Keratinocyte (primary cell): ENCODE results near the gene PLCB3. TPM values are rescaled to one million over a fixed set of nuclear protein-coding genes. Genes with fewer than 3 reads are reported as not detected.

Experiments used
- DNase-seq: peaks from one replicate; pipeline ENCODE4 v3.0.0-alpha.2; 2011; ENCODE audit warnings: low read depth, missing footprints, low spot score
- FAIRE-seq: peaks from 2 replicates; lab custom pipeline; 2011; peaks lifted over from hg19 to GRCh38; lab: Jason Lieb, UNC
- H2AFZ ChIP-seq: 2 replicates; pipeline ENCODE4 v1.6.0; 2012; ENCODE audit warnings: low read length, control low read depth, inconsistent platforms; ENCODE audit not compliant: control insufficient read depth
- H3K27ac ChIP-seq: 2 replicates; pipeline ENCODE4 v1.5.1; 2011; ENCODE audit warnings: low read length; ENCODE audit not compliant: control insufficient read depth, insufficient read depth
- H3K27me3 ChIP-seq: 3 replicates; pipeline ENCODE4 v1.6.0; 2011; ENCODE audit warnings: low read length; ENCODE audit not compliant: control insufficient read depth, insufficient read depth; ENCODE audit errors: extremely low read depth
- H3K36me3 ChIP-seq, 2 experiments: 2 replicates in 1 of 2; 3 replicates in 1 of 2; pipeline ENCODE4 v1.5.1; 2011; ENCODE audit warnings: low read length in 2 of 2, mild to moderate bottlenecking in 1 of 2; ENCODE audit not compliant: control insufficient read depth in 2 of 2, insufficient read depth in 2 of 2; ENCODE audit errors: extremely low read depth in 1 of 2
- H3K4me1 ChIP-seq: 3 replicates; pipeline ENCODE4 v1.5.1; 2011; ENCODE audit warnings: low read length; ENCODE audit not compliant: control insufficient read depth, insufficient read depth; ENCODE audit errors: extremely low read depth
- H3K4me2 ChIP-seq: 3 replicates; pipeline ENCODE4 v1.6.0; 2011; ENCODE audit warnings: low read depth, low read length; ENCODE audit not compliant: control insufficient read depth, insufficient read depth; ENCODE audit errors: extremely low read depth
- H3K4me3 ChIP-seq, 3 experiments: fragments of 200-600 bp in 1 of 3; sonication (generic) in 1 of 3; 2 replicates in 2 of 3; 3 replicates in 1 of 3; pipeline ENCODE4 v1.5.1; 2011 to 2016; ENCODE audit warnings: low read length in 3 of 3, mild to moderate bottlenecking in 3 of 3, control low read depth in 2 of 3, inconsistent platforms in 1 of 3, low read depth in 1 of 3, mixed read lengths in 1 of 3, mixed run types in 1 of 3, moderate library complexity in 1 of 3; ENCODE audit not compliant: control insufficient read depth in 2 of 3, insufficient read depth in 2 of 3; ENCODE audit errors: extremely low read depth in 1 of 3
- H3K79me2 ChIP-seq: 2 replicates; pipeline ENCODE4 v1.6.0; 2012; ENCODE audit warnings: low read length; ENCODE audit not compliant: control insufficient read depth, insufficient read depth
- H3K9ac ChIP-seq: 3 replicates; pipeline ENCODE4 v1.6.0; 2011; ENCODE audit warnings: low read length; ENCODE audit not compliant: control insufficient read depth, insufficient read depth; ENCODE audit errors: extremely low read depth
- H3K9me1 ChIP-seq: 3 replicates; pipeline ENCODE4 v1.6.0; 2011; ENCODE audit warnings: low read length; ENCODE audit not compliant: control insufficient read depth, insufficient read depth; ENCODE audit errors: extremely low read depth
- H3K9me3 ChIP-seq: 2 replicates; pipeline ENCODE4 v1.5.1; 2012; ENCODE audit warnings: low read depth, low read length; ENCODE audit not compliant: control insufficient read depth
- H4K20me1 ChIP-seq: 3 replicates; pipeline ENCODE4 v1.6.0; 2011; ENCODE audit warnings: low read length; ENCODE audit not compliant: control insufficient read depth, insufficient read depth; ENCODE audit errors: extremely low read depth
- EZH2 ChIP-seq: IDR thresholded peaks from one replicate; pipeline ENCODE4 v1.6.1; 2012; ENCODE audit warnings: inconsistent platforms, mild to moderate bottlenecking, low read length, moderate library complexity
- dilution Hi-C: fragments of 300-500 bp; cut with MboI; formaldehyde crosslinking; loops from one replicate; pipeline ENCODE4 v1.7.0; 2020; ENCODE audit warnings: low sequenced_read_pairs; ENCODE audit not compliant: extremely low pct_ligation_motif_present
- polyA plus RNA-seq, 5 experiments: library from polyadenylated mRNA; depleted of rRNA in 3 of 5; stranded (reverse) in 3 of 5; stranded (forward) in 1 of 5; unstranded in 1 of 5; fragments of >200 nt; gene quantifications; 1 replicate in 1 of 5; 2 replicates in 3 of 5; 3 replicates in 1 of 5; pipeline versions ENCODE4 v1.2.1 to v1.2.3, GENCODE V29; 2011 to 2012; ENCODE audit warnings: missing spikeins in 2 of 5, low read depth in 1 of 5, low replicate concordance in 1 of 5
- TF ChIP-seq, protein P1 (sequence below), 3 experiments: IDR thresholded peaks in 1 of 3; conservative IDR thresholded peaks in 1 of 3; optimal IDR thresholded peaks in 1 of 3; 2 replicates in 2 of 3; 3 replicates in 1 of 3; pipeline versions ENCODE3 to v1.5.1; 2011; ENCODE audit warnings: low read length in 3 of 3, mild to moderate bottlenecking in 3 of 3, moderate library complexity in 2 of 3, control low read depth in 1 of 3, inconsistent platforms in 1 of 3; ENCODE audit not compliant: insufficient read depth in 2 of 3; ENCODE audit errors: extremely low read depth in 1 of 3

The PLCB3 gene
- polyA plus RNA-seq, 1 donor (not counting 4 experiments of a cell fraction or from before 2014, with no cell fraction given): 32.5 TPM

DNA sequence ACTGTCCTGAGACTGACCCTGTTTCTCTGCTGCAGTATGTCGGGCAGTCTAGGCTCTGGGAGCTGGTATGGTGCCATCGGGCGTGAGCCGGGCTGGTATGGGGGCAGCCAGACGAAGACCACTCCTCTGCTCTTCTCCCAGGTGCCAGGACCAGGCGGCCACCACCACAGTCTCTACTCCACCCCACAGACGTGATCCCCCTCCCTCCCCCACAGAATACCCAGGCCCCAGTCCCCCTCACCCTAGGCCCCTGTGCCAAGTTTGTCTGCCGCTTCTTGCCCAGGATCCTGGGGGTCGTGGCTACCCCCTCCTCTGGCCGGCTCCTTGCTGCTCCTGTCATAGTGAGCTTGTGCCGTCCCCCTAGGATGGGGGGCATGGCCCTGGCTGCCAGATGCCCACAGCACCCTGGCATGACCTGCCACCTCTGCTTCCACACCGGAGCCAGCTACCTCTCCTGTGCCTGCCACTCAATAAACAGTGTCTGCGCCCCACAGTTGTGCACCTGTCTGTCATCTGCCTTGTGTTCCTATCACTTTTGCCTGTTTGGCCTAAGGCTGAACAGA is 37.8 kb downstream of the PLCB3 start:
- Histone ChIP-seq H3K36me3 (peaks cover 0 to 4% of the 10 kb centered on the region in 2 experiments), H4K20me1 (no peaks in the 10 kb centered on the region), H3K9me3 (no peaks in the 10 kb centered on the region), H3K27ac (no peak overlapping the region), H3K4me3 (no peak overlapping the region), H3K27me3 (peaks cover 34% of the 10 kb centered on the region), H3K9ac (no peak overlapping the region), H3K4me2 (no peak overlapping the region), H3K9me1 (no peaks in the 10 kb centered on the region), H3K4me1 (peaks cover 10% of the 10 kb centered on the region), H3K79me2 (peaks cover 3% of the 10 kb centered on the region), H2AFZ (no peak overlapping the region)
- no peak for FAIRE-seq
- TF ChIP-seq, protein P1, sequence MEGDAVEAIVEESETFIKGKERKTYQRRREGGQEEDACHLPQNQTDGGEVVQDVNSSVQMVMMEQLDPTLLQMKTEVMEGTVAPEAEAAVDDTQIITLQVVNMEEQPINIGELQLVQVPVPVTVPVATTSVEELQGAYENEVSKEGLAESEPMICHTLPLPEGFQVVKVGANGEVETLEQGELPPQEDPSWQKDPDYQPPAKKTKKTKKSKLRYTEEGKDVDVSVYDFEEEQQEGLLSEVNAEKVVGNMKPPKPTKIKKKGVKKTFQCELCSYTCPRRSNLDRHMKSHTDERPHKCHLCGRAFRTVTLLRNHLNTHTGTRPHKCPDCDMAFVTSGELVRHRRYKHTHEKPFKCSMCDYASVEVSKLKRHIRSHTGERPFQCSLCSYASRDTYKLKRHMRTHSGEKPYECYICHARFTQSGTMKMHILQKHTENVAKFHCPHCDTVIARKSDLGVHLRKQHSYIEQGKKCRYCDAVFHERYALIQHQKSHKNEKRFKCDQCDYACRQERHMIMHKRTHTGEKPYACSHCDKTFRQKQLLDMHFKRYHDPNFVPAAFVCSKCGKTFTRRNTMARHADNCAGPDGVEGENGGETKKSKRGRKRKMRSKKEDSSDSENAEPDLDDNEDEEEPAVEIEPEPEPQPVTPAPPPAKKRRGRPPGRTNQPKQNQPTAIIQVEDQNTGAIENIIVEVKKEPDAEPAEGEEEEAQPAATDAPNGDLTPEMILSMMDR (optimal IDR thresholded peaks at IDR 0.05 in 1 of 3, IDR thresholded peaks at IDR 0.05 in 1 of 3, conservative IDR thresholded peaks at IDR 0.05 in 1 of 3; ENCODE audit: extremely low read depth in 1 of 3, insufficient read depth in 2 of 3, low read length in 3 of 3): no peak
- TF ChIP-seq EZH2: no peak
- dilution Hi-C loops: no loop called here
- DNase-seq: no peak

DNA sequence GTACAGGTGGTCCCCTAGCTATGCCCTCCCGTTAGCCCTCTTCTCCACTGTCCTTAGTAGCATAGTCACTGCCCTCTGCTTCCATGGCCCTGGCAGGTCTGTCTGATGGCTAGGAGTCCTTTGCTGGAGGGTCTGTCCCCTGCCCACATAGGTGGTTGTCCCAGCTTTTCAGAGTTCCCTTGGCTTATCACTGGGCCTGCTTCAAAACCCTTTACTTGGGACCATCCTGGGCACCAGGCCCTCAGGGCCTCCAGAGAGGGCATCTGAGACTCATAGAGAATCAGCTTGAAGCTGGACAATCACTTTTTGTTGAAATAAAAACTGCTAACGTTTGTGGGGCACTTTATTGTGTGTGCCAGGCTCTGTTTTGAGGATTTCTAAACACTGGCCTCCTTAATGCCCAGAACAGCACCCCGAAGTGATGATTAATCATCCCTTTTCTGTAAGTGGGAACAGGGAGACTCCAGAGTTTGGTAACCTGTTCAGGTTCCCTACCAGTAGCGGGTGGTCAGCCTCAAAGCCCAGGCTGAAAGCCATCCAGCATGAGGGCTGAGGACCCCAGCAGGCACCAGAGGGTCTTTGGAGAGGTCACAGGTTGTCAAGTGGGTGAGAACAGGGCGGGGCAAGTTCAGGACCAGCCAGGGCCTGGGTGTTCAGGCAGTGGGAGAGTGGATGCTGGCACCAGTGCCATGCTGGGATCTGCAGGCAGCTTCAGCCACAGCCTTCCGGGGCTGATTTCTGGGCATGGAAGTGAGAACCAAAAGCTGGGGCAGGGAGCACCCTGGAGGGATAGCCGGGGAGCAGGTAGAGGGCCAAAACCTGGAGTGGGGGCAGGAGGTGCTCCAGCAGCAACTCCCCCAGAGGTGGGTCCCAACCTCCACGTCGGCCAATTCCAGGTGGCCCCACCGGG is 39.3 kb downstream of the PLCB3 start:
- TF ChIP-seq, protein P1 (optimal IDR thresholded peaks at IDR 0.05 in 1 of 3, IDR thresholded peaks at IDR 0.05 in 1 of 3, conservative IDR thresholded peaks at IDR 0.05 in 1 of 3; ENCODE audit: extremely low read depth in 1 of 3, insufficient read depth in 2 of 3, low read length in 3 of 3): no peak
- TF ChIP-seq EZH2: peak; percentile 32
- no peak overlapping the region for H3K9ac ChIP-seq
- DNase-seq: no peak
- no peak overlapping the region for H2AFZ ChIP-seq
- H3K9me1 ChIP-seq: no peaks in the 10 kb centered on the region
- dilution Hi-C loops: no loop called here
- no peak overlapping the region for H3K4me2 ChIP-seq
- H3K36me3 ChIP-seq: peaks cover 0 to 4% of the 10 kb centered on the region in 2 experiments
- H3K4me1 ChIP-seq: peaks cover 10% of the 10 kb centered on the region
- H3K9me3 ChIP-seq: no peaks in the 10 kb centered on the region
- H3K79me2 ChIP-seq: no peaks in the 10 kb centered on the region
- no peak overlapping the region for H3K27ac ChIP-seq
- H3K4me3 ChIP-seq: no peak overlapping the region
- H4K20me1 ChIP-seq: no peaks in the 10 kb centered on the region
- peaks cover 34% of the 10 kb centered on the region for H3K27me3 ChIP-seq
- peak; percentile 34 for FAIRE-seq
